DND-41 (cell line): ENCODE measurements around the gene G6PC3.
"Not testable (repeated sequence)": the region's sequence is repeated elsewhere in the genome, so short reads cannot be mapped to it uniquely, and the experiment has no call there.

Experiments used
- ATAC-seq: fragments of 200-7000 bp; cut with Tn5 transposase; 3 replicates; pipeline ENCODE4 v1.9.1; 2021; ENCODE audit warnings: low read depth; ENCODE audit not compliant: insufficient read depth
- DNase-seq: peaks from one replicate; pipeline ENCODE4 v3.0.0-alpha.2; 2020
- H2AFZ ChIP-seq: 2 replicates; pipeline ENCODE4 v1.6.0; 2012; ENCODE audit warnings: low read depth, low read length
- H3K27ac ChIP-seq: 2 replicates; pipeline ENCODE4 v1.5.1; 2012; ENCODE audit warnings: low read length, inconsistent platforms
- H3K27me3 ChIP-seq: fragments of 200-600 bp; sonication (generic); 2 replicates; pipeline ENCODE4 v1.6.0; 2012; ENCODE audit warnings: low read length, mild to moderate bottlenecking, inconsistent platforms; ENCODE audit not compliant: insufficient read depth, poor library complexity
- H3K36me3 ChIP-seq: 2 replicates; pipeline ENCODE4 v1.5.1; 2012; ENCODE audit warnings: low read length, inconsistent platforms; ENCODE audit not compliant: insufficient read depth
- H3K4me1 ChIP-seq: 2 replicates; pipeline ENCODE4 v1.5.1; 2012; ENCODE audit warnings: mild to moderate bottlenecking, low read length; ENCODE audit not compliant: insufficient read depth
- H3K4me2 ChIP-seq: 2 replicates; pipeline ENCODE4 v1.6.0; 2012; ENCODE audit warnings: mild to moderate bottlenecking, moderate library complexity, low read length, inconsistent platforms; ENCODE audit not compliant: insufficient read depth
- H3K4me3 ChIP-seq, 2 experiments: fragments of 200-600 bp in 1 of 2; shearing (Covaris generic) in 1 of 2; 2 replicates each; pipeline ENCODE4 v1.5.1; 2012 to 2016; ENCODE audit warnings: inconsistent platforms in 2 of 2, low read length in 2 of 2, mild to moderate bottlenecking in 2 of 2, low read depth in 1 of 2, moderate library complexity in 1 of 2
- H3K79me2 ChIP-seq: 2 replicates; pipeline ENCODE4 v1.6.0; 2012; ENCODE audit warnings: low read length, inconsistent platforms; ENCODE audit not compliant: insufficient read depth
- H3K9ac ChIP-seq: 2 replicates; pipeline ENCODE4 v1.6.0; 2012; ENCODE audit warnings: low read depth, mild to moderate bottlenecking, inconsistent platforms, low read length, moderate library complexity
- H3K9me3 ChIP-seq: 2 replicates; pipeline ENCODE4 v1.5.1; 2012; ENCODE audit warnings: low read length, moderate library complexity, mild to moderate bottlenecking, inconsistent platforms; ENCODE audit not compliant: insufficient read depth, severe bottlenecking
- H4K20me1 ChIP-seq: 2 replicates; pipeline ENCODE4 v1.6.0; 2012; ENCODE audit warnings: low read length; ENCODE audit not compliant: insufficient read depth
- CTCF ChIP-seq: IDR thresholded peaks from 2 replicates; pipeline ENCODE4 v1.5.1; 2012; ENCODE audit warnings: borderline replicate concordance, low read length, moderate library complexity, mild to moderate bottlenecking; ENCODE audit not compliant: poor library complexity, severe bottlenecking; ENCODE audit errors: extremely low read depth
- EZH2 ChIP-seq: IDR thresholded peaks from 3 replicates; pipeline ENCODE4 v1.6.1; 2012; ENCODE audit warnings: borderline replicate concordance, low read depth, mild to moderate bottlenecking, moderate library complexity, low read length, inconsistent platforms; ENCODE audit not compliant: severe bottlenecking

G6PC3 gene

GRCh38 chr17:44043272-44043696 lies 27.3 kb upstream of the G6PC3 start:
- DNase-seq, result no peak

GRCh38 chr17:44044071-44044470 lies 26.5 kb upstream of the G6PC3 start:
- Histone ChIP-seq H4K20me1 (peaks cover 59% of the 10 kb centered on the region), H3K27ac (no peak overlapping the region), H3K9ac (no peak overlapping the region)

More at GRCh38 chr17:44043272-44043696, 27.3 kb upstream of the G6PC3 start:
- no peak overlapping the region for H3K4me2 ChIP-seq
- H3K27me3 ChIP-seq, result no peaks in the 10 kb centered on the region
- peaks cover 55% of the 10 kb centered on the region for H4K20me1 ChIP-seq
- H3K27ac ChIP-seq, result no peak overlapping the region
- TF ChIP-seq EZH2, result no peak
- no peak for TF ChIP-seq CTCF
- peaks cover 42% of the 10 kb centered on the region for H3K36me3 ChIP-seq
- ATAC-seq, result no peak
- H2AFZ ChIP-seq, result no peak overlapping the region
- H3K9ac ChIP-seq, result no peak overlapping the region
- no peaks in the 10 kb centered on the region for H3K4me1 ChIP-seq
- H3K79me2 ChIP-seq, result peaks cover 77% of the 10 kb centered on the region
- no peak overlapping the region for H3K4me3 ChIP-seq
- no peaks in the 10 kb centered on the region for H3K9me3 ChIP-seq

GRCh38 chr17:44045486-44045885 lies 25.0 kb upstream of the G6PC3 start:
- Histone ChIP-seq H4K20me1 (peaks cover 57% of the 10 kb centered on the region), H3K79me2 (peaks cover 85% of the 10 kb centered on the region)

More at GRCh38 chr17:44044071-44044470, 26.5 kb upstream of the G6PC3 start:
- H3K4me3 ChIP-seq, result no peak overlapping the region
- peaks cover 42% of the 10 kb centered on the region for H3K36me3 ChIP-seq
- ATAC-seq (no peak), DNase-seq (no peak)
- H3K27me3 ChIP-seq, result no peaks in the 10 kb centered on the region
- peaks cover 83% of the 10 kb centered on the region for H3K79me2 ChIP-seq
- TF ChIP-seq CTCF (no peak), EZH2 (no peak)
- H3K4me2 ChIP-seq, result no peak overlapping the region
- no peak overlapping the region for H2AFZ ChIP-seq
- no peaks in the 10 kb centered on the region for H3K9me3 ChIP-seq
- H3K4me1 ChIP-seq, result no peaks in the 10 kb centered on the region

GRCh38 chr17:44046893-44047292 lies 23.6 kb upstream of the G6PC3 start:
- H3K4me3 ChIP-seq, DNase-seq, H3K27me3 ChIP-seq, H3K27ac ChIP-seq, H3K9me3 ChIP-seq, ATAC-seq, H3K4me1 ChIP-seq, H3K9ac ChIP-seq, H3K4me2 ChIP-seq, H2AFZ ChIP-seq: not testable (repeated sequence)
- peaks cover 50% of the 10 kb centered on the region for H4K20me1 ChIP-seq
- peaks cover 85% of the 10 kb centered on the region for H3K79me2 ChIP-seq
- peaks cover 58% of the 10 kb centered on the region for H3K36me3 ChIP-seq

More at GRCh38 chr17:44045486-44045885, 25.0 kb upstream of the G6PC3 start:
- TF ChIP-seq CTCF (no peak), EZH2 (no peak)
- Histone ChIP-seq H3K36me3 (peaks cover 44% of the 10 kb centered on the region), H3K27me3 (no peaks in the 10 kb centered on the region), H3K9me3 (no peaks in the 10 kb centered on the region), H2AFZ (no peak overlapping the region), H3K4me1 (no peaks in the 10 kb centered on the region), H3K9ac (no peak overlapping the region), H3K4me2 (no peak overlapping the region), H3K4me3 (no peak overlapping the region), H3K27ac (no peak overlapping the region)
- no peak for DNase-seq
- ATAC-seq, result no peak
